Tibial nerve (tissue), 4 donors: ENCODE results near the gene GRAMD1A.
"Not testable (repeated sequence)": the region's sequence is repeated elsewhere in the genome, so short reads cannot be mapped to it uniquely, and the experiment has no call there.

Source experiments
- EP300 ChIP-seq, 2 donors: sonication (generic); formaldehyde crosslinking; IDR thresholded peaks; one replicate each; pipeline ENCODE4 v1.6.1; 2017; ENCODE audit warnings: antibody characterized with exemption in 2 of 2, mild to moderate bottlenecking in 1 of 2
- POLR2A ChIP-seq, 2 donors: fragments of 450-650 bp; IDR thresholded peaks; one replicate each; pipeline ENCODE4 v1.6.1; 2017; ENCODE audit warnings: antibody characterized with exemption in 2 of 2, mild to moderate bottlenecking in 2 of 2, moderate library complexity in 2 of 2
- TF ChIP-seq, protein P1 (sequence below), 5 experiments: fragments of 200-600 bp in 3 of 5; fragments of 450-650 bp in 2 of 5; sonication (generic) in 3 of 5; IDR thresholded peaks; one replicate each; pipeline ENCODE4 v1.5.1; 2016 to 2019; ENCODE audit warnings: antibody characterized with exemption in 5 of 5, mild to moderate bottlenecking in 3 of 5, moderate library complexity in 2 of 5

- TF ChIP-seq, protein P1, sequence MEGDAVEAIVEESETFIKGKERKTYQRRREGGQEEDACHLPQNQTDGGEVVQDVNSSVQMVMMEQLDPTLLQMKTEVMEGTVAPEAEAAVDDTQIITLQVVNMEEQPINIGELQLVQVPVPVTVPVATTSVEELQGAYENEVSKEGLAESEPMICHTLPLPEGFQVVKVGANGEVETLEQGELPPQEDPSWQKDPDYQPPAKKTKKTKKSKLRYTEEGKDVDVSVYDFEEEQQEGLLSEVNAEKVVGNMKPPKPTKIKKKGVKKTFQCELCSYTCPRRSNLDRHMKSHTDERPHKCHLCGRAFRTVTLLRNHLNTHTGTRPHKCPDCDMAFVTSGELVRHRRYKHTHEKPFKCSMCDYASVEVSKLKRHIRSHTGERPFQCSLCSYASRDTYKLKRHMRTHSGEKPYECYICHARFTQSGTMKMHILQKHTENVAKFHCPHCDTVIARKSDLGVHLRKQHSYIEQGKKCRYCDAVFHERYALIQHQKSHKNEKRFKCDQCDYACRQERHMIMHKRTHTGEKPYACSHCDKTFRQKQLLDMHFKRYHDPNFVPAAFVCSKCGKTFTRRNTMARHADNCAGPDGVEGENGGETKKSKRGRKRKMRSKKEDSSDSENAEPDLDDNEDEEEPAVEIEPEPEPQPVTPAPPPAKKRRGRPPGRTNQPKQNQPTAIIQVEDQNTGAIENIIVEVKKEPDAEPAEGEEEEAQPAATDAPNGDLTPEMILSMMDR (IDR thresholded peaks at IDR 0.05), result not testable (repeated sequence)
- TF ChIP-seq POLR2A, EP300 (IDR thresholded peaks at IDR 0.05): not testable (repeated sequence)
These were observed 7.5 kb upstream of the GRAMD1A start for GRCh38 chr19:34992582-34992981.
